ENCODE measurements around the gene ZFR2.

GRCh38 chr19:3821857-3822364, 46.9 kb downstream of the ZFR2 start:
- TF ChIP-seq FOSL2 (IDR thresholded peaks at IDR 0.05) (no peak), FOSL2 (CRISPR knock-in tag; IDR thresholded peaks at IDR 0.05) (no peak), KDM1A (IDR thresholded peaks at IDR 0.05; ENCODE audit: low read depth) (no peak), MAX (IDR thresholded peaks at IDR 0.05) (peak; percentile 57; the same call in 1 of the 2 replicates), EP300 (IDR thresholded peaks at IDR 0.05) (no peak), SMC3 (IDR thresholded peaks at IDR 0.05) (peak; percentile 45; the same call in 2 of the 3 replicates), RAD21 (conservative IDR thresholded peaks at IDR 0.05 in 1 of 2, IDR thresholded peaks at IDR 0.05 in 1 of 2) (peak; percentile 35 to 38; a peak in 2 of 5 replicates), CEBPB (IDR thresholded peaks at IDR 0.05) (no peak), CTCF (IDR thresholded peaks at IDR 0.05) (peak; percentile 66), POLR2A (IDR thresholded peaks at IDR 0.05; ENCODE audit: low read length) (no peak)
